H9 (cell line): ENCODE data around the gene CAMKV. TPM values are rescaled to one million over a fixed set of nuclear protein-coding genes. Genes with fewer than 3 reads are reported as not detected.
"Not testable (repeated sequence)": the region's sequence is repeated elsewhere in the genome, so short reads cannot be mapped to it uniquely, and the experiment has no call there.

ENCODE experiments used
- DNase-seq: peaks from one replicate; pipeline ENCODE4 v3.0.0-alpha.2; 2017
- H2AFZ ChIP-seq: one replicate; pipeline ENCODE4 v1.6.1; 2013; ENCODE audit warnings: mild to moderate bottlenecking, low read length, control low read depth, moderate library complexity
- H2AK5ac ChIP-seq: 2 replicates; pipeline ENCODE4 v1.6.1; 2013; ENCODE audit warnings: low read length, control low read depth, mixed read lengths; ENCODE audit not compliant: insufficient read length
- H2BK120ac ChIP-seq: one replicate; pipeline ENCODE4 v1.6.1; 2013; ENCODE audit warnings: low read depth, mild to moderate bottlenecking, low read length, control low read depth, inconsistent platforms; ENCODE audit not compliant: poor library complexity, severe bottlenecking
- H2BK12ac ChIP-seq: 2 replicates; pipeline ENCODE4 v1.6.1; 2013; ENCODE audit warnings: low read length, control low read depth, mixed read lengths, low read depth; ENCODE audit not compliant: insufficient read length
- H2BK15ac ChIP-seq: 2 replicates; pipeline ENCODE4 v1.6.1; 2013; ENCODE audit warnings: low read depth, low read length, control low read depth
- H2BK20ac ChIP-seq: one replicate; pipeline ENCODE4 v1.6.1; 2013; ENCODE audit warnings: low read depth, mild to moderate bottlenecking, low read length, control low read depth, inconsistent platforms; ENCODE audit not compliant: poor library complexity, severe bottlenecking
- H2BK5ac ChIP-seq: 2 replicates; pipeline ENCODE4 v1.6.1; 2013; ENCODE audit warnings: low read length, control low read depth, mixed read lengths; ENCODE audit not compliant: insufficient read length
- H3K14ac ChIP-seq: 2 replicates; pipeline ENCODE4 v1.6.1; 2013; ENCODE audit warnings: low read length, control low read depth; ENCODE audit not compliant: insufficient read depth
- H3K18ac ChIP-seq: 2 replicates; pipeline ENCODE4 v1.6.1; 2013; ENCODE audit warnings: low read depth, mild to moderate bottlenecking, mixed read lengths, low read length, control low read depth; ENCODE audit not compliant: insufficient read length
- H3K23ac ChIP-seq: 2 replicates; pipeline ENCODE4 v1.6.1; 2013; ENCODE audit warnings: low read length, control low read depth, mixed read lengths, low read depth; ENCODE audit not compliant: insufficient read length
- H3K23me2 ChIP-seq: 2 replicates; pipeline ENCODE4 v1.6.1; 2013; ENCODE audit warnings: low read depth, mild to moderate bottlenecking, mixed read lengths, low read length, control low read depth; ENCODE audit not compliant: insufficient read length, poor library complexity, severe bottlenecking
- H3K27ac ChIP-seq: 2 replicates; pipeline ENCODE4 v1.5.1; 2013; ENCODE audit warnings: low read length, control low read depth, mixed read lengths, low read depth; ENCODE audit not compliant: insufficient read length
- H3K27me3 ChIP-seq: 2 replicates; pipeline ENCODE4 v1.6.1; 2013; ENCODE audit warnings: low read length, control low read depth, inconsistent platforms; ENCODE audit not compliant: insufficient read depth
- H3K4ac ChIP-seq: 2 replicates; pipeline ENCODE4 v1.6.1; 2013; ENCODE audit warnings: low read depth, mild to moderate bottlenecking, control low read depth, inconsistent platforms, low read length, moderate library complexity
- H3K4me1 ChIP-seq: 2 replicates; pipeline ENCODE4 v1.6.1; 2013; ENCODE audit warnings: low read length, control low read depth, inconsistent platforms; ENCODE audit not compliant: insufficient read depth
- H3K4me2 ChIP-seq: 2 replicates; pipeline ENCODE4 v1.6.1; 2013; ENCODE audit warnings: low read length, control low read depth, mixed read lengths; ENCODE audit not compliant: insufficient read length, insufficient read depth
- H3K56ac ChIP-seq: 2 replicates; pipeline ENCODE4 v1.6.1; 2013; ENCODE audit warnings: low read depth, mild to moderate bottlenecking, mixed read lengths, low read length, control low read depth; ENCODE audit not compliant: insufficient read length
- H3K79me1 ChIP-seq: 2 replicates; pipeline ENCODE4 v1.6.1; 2013; ENCODE audit warnings: low read depth, mild to moderate bottlenecking, moderate library complexity, low read length, control low read depth, inconsistent platforms; ENCODE audit not compliant: insufficient read depth, poor library complexity, severe bottlenecking
- H3K79me2 ChIP-seq: 2 replicates; pipeline ENCODE4 v1.6.1; 2013; ENCODE audit warnings: low read length, control low read depth, inconsistent platforms; ENCODE audit not compliant: insufficient read depth
- H3K9ac ChIP-seq: 2 replicates; pipeline ENCODE4 v1.6.1; 2013; ENCODE audit warnings: low read length, control low read depth, mixed read lengths; ENCODE audit not compliant: insufficient read length; ENCODE audit errors: extremely low read depth
- H3K9me3 ChIP-seq: one replicate; pipeline ENCODE4 v1.6.1; 2013; ENCODE audit warnings: low read depth, low read length, inconsistent platforms; ENCODE audit not compliant: control insufficient read depth
- H3T11ph ChIP-seq: one replicate; pipeline ENCODE4 v1.6.1; 2013; ENCODE audit warnings: mild to moderate bottlenecking, low read length, control low read depth, inconsistent platforms
- H4K20me1 ChIP-seq: one replicate; pipeline ENCODE4 v1.6.1; 2013; ENCODE audit not compliant: control insufficient read depth, insufficient read length, insufficient read depth
- H4K5ac ChIP-seq: 2 replicates; pipeline ENCODE4 v1.6.1; 2013; ENCODE audit warnings: low read depth, mild to moderate bottlenecking, mixed read lengths, low read length, control low read depth; ENCODE audit not compliant: insufficient read length
- H4K8ac ChIP-seq: replicated peaks from 2 replicates; pipeline ENCODE4 v1.6.1; 2013; ENCODE audit warnings: low read length, control low read depth, mixed read lengths, low read depth; ENCODE audit not compliant: insufficient read length
- H4K91ac ChIP-seq: 2 replicates; pipeline ENCODE4 v1.6.1; 2013; ENCODE audit warnings: low read depth, mild to moderate bottlenecking, moderate library complexity, mixed read lengths, low read length, control low read depth; ENCODE audit not compliant: insufficient read length
- H3K27ac Mint-ChIP-seq, 3 experiments: 2 replicates in 2 of 3; 3 replicates in 1 of 3; pipeline ENCODE4 v1.8.0; 2020 to 2021; ENCODE audit warnings: mixed read lengths in 3 of 3, mild to moderate bottlenecking in 1 of 3, moderate library complexity in 1 of 3
- H3K27me3 Mint-ChIP-seq: 2 replicates; pipeline ENCODE4 v1.8.0; 2021; ENCODE audit warnings: low read depth, mild to moderate bottlenecking, moderate library complexity, mixed read lengths
- H3K36me3 Mint-ChIP-seq, 3 experiments: 2 replicates in 2 of 3; 3 replicates in 1 of 3; pipeline ENCODE4 v1.8.0; 2020 to 2021; ENCODE audit warnings: low read depth in 3 of 3, mixed read lengths in 3 of 3; ENCODE audit not compliant: insufficient read depth in 1 of 3
- H3K4me1 Mint-ChIP-seq, 2 experiments: 2 replicates each; pipeline ENCODE4 v1.8.0; 2020; ENCODE audit warnings: mixed read lengths in 2 of 2
- H3K4me3 Mint-ChIP-seq, 2 experiments: 2 replicates in 1 of 2; 3 replicates in 1 of 2; pipeline ENCODE4 v1.8.0; 2020 to 2021; ENCODE audit warnings: mild to moderate bottlenecking in 2 of 2, mixed read lengths in 2 of 2, moderate library complexity in 1 of 2
- H3K9me3 Mint-ChIP-seq, 2 experiments: 2 replicates in 1 of 2; 3 replicates in 1 of 2; pipeline ENCODE4 v1.8.0; 2020; ENCODE audit warnings: mild to moderate bottlenecking in 2 of 2, mixed read lengths in 2 of 2, moderate library complexity in 1 of 2
- CTCF ChIP-seq: fragments of 200-600 bp; sonication (generic); conservative IDR thresholded peaks from 3 replicates; pipeline ENCODE4 v1.8.0; 2021; ENCODE audit warnings: antibody characterized with exemption, mild to moderate bottlenecking
- WGBS: extraction: QIAGEN DNeasy Blood & Tissue Kit; methylation state at CpG from one replicate; pipeline ENCODE4 v1.1.7; 2013; ENCODE audit warnings: missing lambda C conversion rate, low lambda C conversion rate, mixed read lengths; ENCODE audit not compliant: insufficient read length; ENCODE audit errors: extremely low coverage; 5-methylcytosine and 5-hydroxymethylcytosine counted together
- total RNA-seq: library from RNA; stranded (reverse); gene quantifications from 2 replicates; pipeline ENCODE4 v1.2.1, GENCODE V29; 2021

CAMKV gene
- total RNA-seq, 1 experiment from 2014 or later = 54.2 TPM

- TF ChIP-seq CTCF = no peak
- Histone ChIP-seq H3K9me3 (no peaks in the 10 kb centered on the region), H2BK15ac (no peak overlapping the region), H3K18ac (no peak overlapping the region), H3K23ac (no peak overlapping the region), H2AFZ (no peak overlapping the region), H4K20me1 (no peaks in the 10 kb centered on the region), H3T11ph (no peak overlapping the region), H2BK5ac (no peak overlapping the region), H3K23me2 (no peaks in the 10 kb centered on the region), H3K14ac (no peak overlapping the region), H3K9ac (no peak overlapping the region), H3K56ac (no peak overlapping the region), H3K4me2 (no peak overlapping the region), H2BK12ac (no peak overlapping the region), H3K4ac (no peak overlapping the region), H4K8ac (no peak overlapping the region), H4K91ac (no peak overlapping the region), H3K79me1 (no peaks in the 10 kb centered on the region), H2BK120ac (no peak overlapping the region), H2BK20ac (no peak overlapping the region), H3K4me1 (no peaks in the 10 kb centered on the region), H3K79me2 (no peaks in the 10 kb centered on the region), H2AK5ac (no peak overlapping the region), H4K5ac (no peak overlapping the region), H3K27me3 (no peaks in the 10 kb centered on the region), H3K27ac (no peak overlapping the region)
- DNase-seq = no peak
- Mint-ChIP-seq H3K9me3 (no peaks in the 10 kb centered on the region), H3K36me3 (peaks cover 11 to 33% (median 29%) of the 10 kb centered on the region in 3 experiments; a peak in 6 of 7 replicates), H3K27ac (peak overlapping the region in 1 of 3 experiments; percentile 80; a peak in 2 of 7 replicates), H3K27me3 (no peaks in the 10 kb centered on the region), H3K4me1 (no peaks in the 10 kb centered on the region), H3K4me3 (no peak overlapping the region)
- WGBS = no CpG with 5 or more reads among the region's 6 CpGs
Observed at GRCh38 chr3:49826016-49826415, 43.7 kb downstream of the CAMKV start.

- H3K4me1 Mint-ChIP-seq, H3K4ac ChIP-seq, H4K91ac ChIP-seq, H3K27ac ChIP-seq, H2BK12ac ChIP-seq, H3K9me3 Mint-ChIP-seq, H3K4me2 ChIP-seq, H3T11ph ChIP-seq, H3K4me3 Mint-ChIP-seq, H3K23ac ChIP-seq, H3K56ac ChIP-seq, H3K9ac ChIP-seq, H2BK120ac ChIP-seq, H3K36me3 Mint-ChIP-seq, H3K23me2 ChIP-seq, H3K27me3 Mint-ChIP-seq, H4K5ac ChIP-seq, H3K4me1 ChIP-seq, H3K79me1 ChIP-seq, H2BK5ac ChIP-seq, H2AFZ ChIP-seq, H3K9me3 ChIP-seq, H4K20me1 ChIP-seq, H2BK15ac ChIP-seq, DNase-seq, H3K79me2 ChIP-seq, H3K14ac ChIP-seq, H2BK20ac ChIP-seq, H3K27me3 ChIP-seq, H2AK5ac ChIP-seq, H3K27ac Mint-ChIP-seq, H3K18ac ChIP-seq, H4K8ac ChIP-seq: not testable (repeated sequence)
- no CpG with 5 or more reads among the region's 3 CpGs for WGBS
Observed at GRCh38 chr3:49823131-49823530, 46.6 kb downstream of the CAMKV start.
